ENCODE results near the gene KLF7. TPM values are rescaled to one million over a fixed set of nuclear protein-coding genes. Genes with fewer than 3 reads are reported as not detected.

The KLF7 gene
- total and polyA plus RNA-seq, 2 experiments from 2014 or later: 6.3 to 7.9 TPM

- Histone ChIP-seq H3K4me1 (ENCODE audit: insufficient read depth) (no peaks in the 10 kb centered on the region), H2AFZ (no peak overlapping the region), H3K27ac (no peak overlapping the region), H3K9me3 (ENCODE audit: low read depth) (no peaks in the 10 kb centered on the region), H3K27me3 (no peaks in the 10 kb centered on the region), H3K4me2 (no peak overlapping the region), H3K9me2 (replicated peaks; ENCODE audit: insufficient read depth) (no peaks in the 10 kb centered on the region), H3K79me2 (peaks cover 31% of the 10 kb centered on the region), H3K4me3 (no peak overlapping the region), H4K20me1 (ENCODE audit: insufficient read depth, poor library complexity, severe bottlenecking) (peaks cover 9% of the 10 kb centered on the region), H3K36me3 (replicated peaks; ENCODE audit: insufficient read depth, low read depth) (no peaks in the 10 kb centered on the region)
- 83% methylated on average over 4 of the region's 4 CpGs for WGBS (ENCODE audit: low lambda C conversion rate, missing lambda C conversion rate)
- DNase-seq (ENCODE audit: low spot score): no peak
- no peak for TF ChIP-seq EZH2phosphoT487 (IDR thresholded peaks at IDR 0.05; ENCODE audit: low read depth, severe bottlenecking, unreplicated experiment)
Observed at GRCh38 chr2:207119048-207119447, 46.7 kb downstream of the KLF7 start.

DNA sequence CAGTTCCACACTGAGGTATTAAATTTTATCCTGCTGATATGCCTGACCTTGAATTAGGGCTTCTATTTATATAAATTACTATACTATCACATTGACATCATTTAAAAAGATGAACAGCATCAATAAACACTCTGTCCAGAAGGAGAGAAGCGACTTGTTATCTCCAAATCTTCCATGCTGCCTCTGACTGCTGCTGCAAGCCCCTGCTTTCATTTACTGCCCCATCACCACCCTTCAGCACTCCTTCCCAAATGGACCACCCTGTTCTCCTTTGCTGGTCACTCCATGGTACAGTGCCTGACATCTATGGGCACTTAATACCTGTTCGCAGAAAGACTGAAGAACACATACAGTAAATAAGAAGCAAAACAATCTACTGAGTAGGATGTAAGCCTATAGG is 48.1 kb downstream of the KLF7 start:
- 96% methylated on average over 2 of the region's 2 CpGs for WGBS (ENCODE audit: low lambda C conversion rate, missing lambda C conversion rate)
- no peaks in the 10 kb centered on the region for H3K4me1 ChIP-seq (ENCODE audit: insufficient read depth)
- H3K9me3 ChIP-seq (ENCODE audit: low read depth): no peaks in the 10 kb centered on the region
- H3K27ac ChIP-seq: no peak overlapping the region
- TF ChIP-seq EZH2phosphoT487 (IDR thresholded peaks at IDR 0.05; ENCODE audit: low read depth, severe bottlenecking, unreplicated experiment) (no peak), EZH2 (IDR thresholded peaks at IDR 0.05; ENCODE audit: borderline replicate concordance) (no peak)
- TF ChIP-seq, protein P1, sequence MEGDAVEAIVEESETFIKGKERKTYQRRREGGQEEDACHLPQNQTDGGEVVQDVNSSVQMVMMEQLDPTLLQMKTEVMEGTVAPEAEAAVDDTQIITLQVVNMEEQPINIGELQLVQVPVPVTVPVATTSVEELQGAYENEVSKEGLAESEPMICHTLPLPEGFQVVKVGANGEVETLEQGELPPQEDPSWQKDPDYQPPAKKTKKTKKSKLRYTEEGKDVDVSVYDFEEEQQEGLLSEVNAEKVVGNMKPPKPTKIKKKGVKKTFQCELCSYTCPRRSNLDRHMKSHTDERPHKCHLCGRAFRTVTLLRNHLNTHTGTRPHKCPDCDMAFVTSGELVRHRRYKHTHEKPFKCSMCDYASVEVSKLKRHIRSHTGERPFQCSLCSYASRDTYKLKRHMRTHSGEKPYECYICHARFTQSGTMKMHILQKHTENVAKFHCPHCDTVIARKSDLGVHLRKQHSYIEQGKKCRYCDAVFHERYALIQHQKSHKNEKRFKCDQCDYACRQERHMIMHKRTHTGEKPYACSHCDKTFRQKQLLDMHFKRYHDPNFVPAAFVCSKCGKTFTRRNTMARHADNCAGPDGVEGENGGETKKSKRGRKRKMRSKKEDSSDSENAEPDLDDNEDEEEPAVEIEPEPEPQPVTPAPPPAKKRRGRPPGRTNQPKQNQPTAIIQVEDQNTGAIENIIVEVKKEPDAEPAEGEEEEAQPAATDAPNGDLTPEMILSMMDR (IDR thresholded peaks at IDR 0.05; ENCODE audit: poor library complexity): no peak
- no peak overlapping the region for H2AFZ ChIP-seq
- peaks cover 27% of the 10 kb centered on the region for H3K79me2 ChIP-seq
- H3K9me2 ChIP-seq (replicated peaks; ENCODE audit: insufficient read depth): no peaks in the 10 kb centered on the region
- no peaks in the 10 kb centered on the region for H3K36me3 ChIP-seq (replicated peaks; ENCODE audit: insufficient read depth, low read depth)
- peaks cover 9% of the 10 kb centered on the region for H4K20me1 ChIP-seq (ENCODE audit: insufficient read depth, poor library complexity, severe bottlenecking)
- no peak overlapping the region for H3K4me2 ChIP-seq
- no peak overlapping the region for H3K4me3 ChIP-seq
- DNase-seq (ENCODE audit: low spot score): no peak
- no peaks in the 10 kb centered on the region for H3K27me3 ChIP-seq

DNA sequence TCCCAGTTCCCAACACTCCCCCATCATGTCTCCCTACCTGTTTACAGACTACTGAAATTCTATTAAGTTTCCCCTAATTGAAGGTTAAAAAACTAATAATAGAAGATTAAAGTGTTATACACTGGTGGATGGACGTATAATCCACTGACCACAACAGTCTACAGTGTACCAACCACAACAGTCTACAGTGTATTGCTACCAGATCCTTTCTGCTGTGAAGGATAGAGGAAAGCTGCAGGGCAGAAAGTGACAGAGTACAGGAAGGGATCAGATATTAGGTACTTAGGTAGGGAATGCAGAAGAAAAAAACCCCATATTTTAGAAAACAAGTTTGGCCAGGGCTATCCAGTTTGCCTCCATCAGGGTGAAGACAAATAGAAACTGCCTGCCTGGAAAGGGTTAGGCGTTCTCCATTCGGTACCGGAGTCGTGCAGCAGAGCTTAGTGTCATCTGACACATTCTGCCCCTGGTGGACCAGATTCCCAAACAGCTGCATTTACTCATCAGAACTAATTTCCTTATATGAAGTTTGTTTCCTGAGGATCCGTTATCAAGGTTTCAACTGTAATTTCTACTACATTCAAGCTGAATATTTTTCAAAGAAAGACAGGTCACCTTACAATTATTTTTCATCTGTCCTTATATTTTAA is 49.9 kb downstream of the KLF7 start:
- WGBS (ENCODE audit: low lambda C conversion rate, missing lambda C conversion rate): 48% methylated on average over 6 of the region's 6 CpGs
- peaks cover 22% of the 10 kb centered on the region for H3K79me2 ChIP-seq

DNA sequence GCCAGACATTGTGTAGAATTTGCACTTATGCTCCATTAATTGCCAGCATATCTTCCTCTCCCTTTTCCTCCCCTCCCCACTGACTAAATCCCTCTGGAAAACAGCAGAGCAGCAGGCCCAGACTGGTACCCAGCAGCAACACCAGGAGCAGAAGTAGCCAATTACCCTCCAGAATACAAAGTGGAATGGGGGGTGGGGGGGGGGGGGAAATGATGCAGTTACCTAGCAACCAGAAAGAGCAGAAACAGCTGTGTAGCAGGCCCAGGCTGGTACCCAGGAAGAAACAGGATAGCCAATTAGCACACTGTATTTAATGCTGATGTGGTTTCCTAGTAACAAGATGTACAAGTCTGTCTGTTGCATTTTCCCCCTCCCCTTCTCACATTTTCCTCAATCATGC is 52.3 kb downstream of the KLF7 start:
- H3K9me3 ChIP-seq (ENCODE audit: low read depth): no peaks in the 10 kb centered on the region
- H3K79me2 ChIP-seq: peaks cover 22% of the 10 kb centered on the region
- no peak for TF ChIP-seq EZH2 (IDR thresholded peaks at IDR 0.05; ENCODE audit: borderline replicate concordance)
- no peak for TF ChIP-seq EZH2phosphoT487 (IDR thresholded peaks at IDR 0.05; ENCODE audit: low read depth, severe bottlenecking, unreplicated experiment)
- TF ChIP-seq, protein P1 (IDR thresholded peaks at IDR 0.05; ENCODE audit: poor library complexity): no peak
- DNase-seq (ENCODE audit: low spot score): no peak
- H3K4me2 ChIP-seq: no peak overlapping the region
- H3K4me3 ChIP-seq: no peak overlapping the region
- no peaks in the 10 kb centered on the region for H3K27me3 ChIP-seq
- H3K36me3 ChIP-seq (replicated peaks; ENCODE audit: insufficient read depth, low read depth): no peaks in the 10 kb centered on the region
- no peak overlapping the region for H2AFZ ChIP-seq
- H4K20me1 ChIP-seq (ENCODE audit: insufficient read depth, poor library complexity, severe bottlenecking): no peaks in the 10 kb centered on the region
- no peaks in the 10 kb centered on the region for H3K9me2 ChIP-seq (replicated peaks; ENCODE audit: insufficient read depth)
- no peak overlapping the region for H3K27ac ChIP-seq
- H3K4me1 ChIP-seq (ENCODE audit: insufficient read depth): no peaks in the 10 kb centered on the region

More for the DNA sequence above, 49.9 kb downstream of the KLF7 start:
- H3K4me2 ChIP-seq: no peak overlapping the region
- H3K9me2 ChIP-seq (replicated peaks; ENCODE audit: insufficient read depth): no peaks in the 10 kb centered on the region
- TF ChIP-seq EZH2phosphoT487 (IDR thresholded peaks at IDR 0.05; ENCODE audit: low read depth, severe bottlenecking, unreplicated experiment): no peak
- TF ChIP-seq, protein P1 (IDR thresholded peaks at IDR 0.05; ENCODE audit: poor library complexity): peak; percentile 3
- H3K27me3 ChIP-seq: no peaks in the 10 kb centered on the region
- no peak overlapping the region for H3K4me3 ChIP-seq
- no peaks in the 10 kb centered on the region for H3K4me1 ChIP-seq (ENCODE audit: insufficient read depth)
- no peaks in the 10 kb centered on the region for H3K36me3 ChIP-seq (replicated peaks; ENCODE audit: insufficient read depth, low read depth)
- no peak overlapping the region for H2AFZ ChIP-seq
- H3K9me3 ChIP-seq (ENCODE audit: low read depth): no peaks in the 10 kb centered on the region
- no peak for DNase-seq (ENCODE audit: low spot score)
- H4K20me1 ChIP-seq (ENCODE audit: insufficient read depth, poor library complexity, severe bottlenecking): no peaks in the 10 kb centered on the region
- no peak overlapping the region for H3K27ac ChIP-seq
